Adrenal gland (tissue), 5 donors: ENCODE data around the gene PRR16.

Source experiments
- CTCF ChIP-seq, 6 experiments: fragments of 450-650 bp in 4 of 6; fragments of 200-600 bp in 2 of 6; sonication (generic) in 1 of 6; IDR thresholded peaks; 1 replicate in 5 of 6; 2 replicates in 1 of 6; pipeline versions ENCODE4 v1.5.1 to v1.8.0; 2016 to 2021; ENCODE audit warnings: antibody characterized with exemption in 6 of 6, mild to moderate bottlenecking in 2 of 6, moderate library complexity in 1 of 6
- POLR2A ChIP-seq, 2 donors: fragments of 450-650 bp; IDR thresholded peaks; one replicate each; pipeline ENCODE4 v1.6.1; 2017; ENCODE audit warnings: antibody characterized with exemption in 2 of 2, mild to moderate bottlenecking in 2 of 2, moderate library complexity in 1 of 2
- donor health status: DM: no; HTN: no; CAD: no.

DNA sequence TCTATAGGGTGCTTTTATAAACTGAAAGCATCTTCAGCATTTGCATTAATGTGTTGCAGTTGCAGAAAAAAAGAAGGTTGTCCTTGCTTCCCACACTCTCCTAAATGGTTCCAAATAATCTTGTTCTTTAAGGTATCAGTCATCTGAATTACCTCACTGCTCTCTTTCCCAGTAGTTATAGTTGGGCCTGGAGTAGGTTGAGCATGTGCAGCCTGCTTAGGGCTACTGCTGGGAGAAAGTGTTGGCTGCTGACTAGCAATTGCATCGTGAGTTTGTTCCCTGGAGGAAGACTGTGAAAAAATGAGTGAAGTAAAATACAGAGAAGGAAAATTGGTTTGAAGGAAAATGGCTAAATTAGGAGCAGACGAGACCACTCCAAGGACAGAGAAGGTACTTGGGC is 74.5 kb downstream of the PRR16 start:
- TF ChIP-seq CTCF (IDR thresholded peaks at IDR 0.05) (no peak), POLR2A (IDR thresholded peaks at IDR 0.05) (no peak)
